GM19043 (cell line): Measurements from ENCODE around the gene ARL5C.
"Not testable (repeated sequence)": the region's sequence is repeated elsewhere in the genome, so short reads cannot be mapped to it uniquely, and the experiment has no call there.

ENCODE experiments used
- ATAC-seq: cut with Tn5 transposase; IDR thresholded peaks from one replicate; pipeline ENCODE4 v1.9.1; 2021; ENCODE audit warnings: low read depth; ENCODE audit not compliant: unreplicated experiment

ARL5C gene

DNA sequence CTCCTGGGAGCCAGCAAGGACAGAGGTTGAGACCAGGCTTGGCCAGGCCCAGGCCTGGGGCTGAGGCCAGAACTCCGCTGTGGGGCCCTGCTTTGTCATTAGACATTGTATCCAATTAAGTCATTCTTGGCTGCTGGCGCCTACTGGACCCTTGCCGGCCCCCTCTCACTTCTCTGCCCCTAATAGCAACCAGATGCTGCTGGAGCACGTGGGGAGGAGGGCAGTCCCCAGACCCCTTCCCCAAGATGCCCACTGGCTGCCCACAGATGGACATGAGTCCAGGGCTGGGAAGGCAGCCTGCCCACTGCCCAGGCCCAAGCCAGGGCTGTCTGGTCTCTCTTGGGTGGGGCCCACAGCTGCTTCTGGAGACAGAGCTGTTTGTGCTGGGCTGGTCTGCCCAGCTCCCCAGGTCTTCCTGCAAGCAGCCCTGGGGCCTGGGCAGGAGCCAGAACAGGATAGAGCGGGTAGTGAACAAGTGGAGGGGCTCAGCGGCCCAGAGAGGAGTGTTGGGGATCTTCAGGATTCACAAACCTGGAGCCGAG lies 22.3 kb downstream of the ARL5C start:
- no peak for ATAC-seq

DNA sequence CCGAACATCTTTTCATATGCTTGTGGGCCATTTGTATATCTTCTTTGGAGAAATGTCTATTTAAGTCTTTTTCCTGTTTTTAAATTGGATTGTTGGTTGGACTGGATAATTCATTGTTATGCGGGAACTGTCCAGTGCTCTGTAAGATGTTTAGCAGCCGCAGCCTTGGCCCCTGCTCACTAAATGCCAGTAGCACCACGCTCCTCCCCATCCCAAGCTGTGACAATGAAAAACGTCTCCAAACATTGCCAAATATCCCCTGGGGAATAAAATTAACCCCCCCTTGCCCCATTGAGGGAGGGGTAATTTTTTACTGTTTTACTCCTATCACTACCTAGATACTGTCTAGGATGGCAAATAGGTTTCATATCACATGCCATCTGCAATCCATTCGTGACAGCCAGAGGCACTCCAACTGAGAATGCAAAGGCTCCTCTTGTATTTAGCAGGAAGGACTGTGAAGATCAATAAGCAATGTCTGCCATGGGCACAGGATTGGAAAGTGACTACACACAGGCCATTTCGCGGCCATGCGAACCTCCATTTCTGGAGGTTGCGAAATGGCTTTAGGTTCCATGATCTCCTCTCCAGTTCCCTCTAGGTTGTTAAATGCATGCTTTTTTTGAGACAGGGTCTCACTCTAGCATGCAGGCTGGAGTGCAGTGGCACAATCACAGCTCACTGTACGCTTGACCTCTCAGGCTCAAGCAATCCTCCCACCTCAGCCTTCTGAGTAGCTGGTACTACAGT lies 23.9 kb downstream of the ARL5C start:
- no peak for ATAC-seq

DNA sequence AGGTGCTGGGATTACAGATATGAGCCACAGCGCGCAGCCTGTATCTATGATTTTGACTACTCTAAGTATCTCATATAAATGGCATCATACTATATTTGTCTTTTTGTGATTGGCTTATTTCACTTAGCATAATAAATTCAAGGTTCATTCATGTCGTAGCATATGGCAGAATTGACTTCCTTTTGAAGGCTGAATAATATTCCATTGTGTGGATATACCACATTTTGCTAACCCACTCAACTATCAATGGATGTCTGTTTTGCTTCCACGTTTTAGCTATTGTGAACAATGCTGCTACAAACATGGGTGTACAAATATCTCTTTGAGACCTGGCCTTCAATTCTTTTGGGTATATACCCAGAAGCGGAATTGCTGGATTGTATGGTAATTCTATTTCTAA lies 24.7 kb downstream of the ARL5C start:
- no peak for ATAC-seq

DNA sequence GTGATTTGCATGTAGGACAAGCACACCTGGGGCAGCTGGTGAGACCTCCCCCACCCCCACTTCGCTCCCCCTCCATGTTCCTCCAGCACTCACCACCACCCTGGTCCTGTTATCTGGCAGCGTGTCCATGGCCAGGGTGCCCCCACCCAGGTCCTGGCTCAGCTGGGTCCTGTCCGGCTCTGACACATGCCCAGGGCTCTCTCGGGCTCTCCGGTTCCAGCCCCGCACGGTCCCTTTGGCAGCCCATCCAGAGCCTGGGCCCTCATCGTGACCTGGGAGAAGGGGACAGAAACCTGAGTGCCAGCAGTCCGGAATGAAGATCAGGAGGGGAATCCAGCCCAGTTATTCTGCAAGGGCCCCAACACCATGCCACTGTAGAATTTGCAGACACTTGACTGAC lies 26.4 kb downstream of the ARL5C start:
- ATAC-seq = no peak

DNA sequence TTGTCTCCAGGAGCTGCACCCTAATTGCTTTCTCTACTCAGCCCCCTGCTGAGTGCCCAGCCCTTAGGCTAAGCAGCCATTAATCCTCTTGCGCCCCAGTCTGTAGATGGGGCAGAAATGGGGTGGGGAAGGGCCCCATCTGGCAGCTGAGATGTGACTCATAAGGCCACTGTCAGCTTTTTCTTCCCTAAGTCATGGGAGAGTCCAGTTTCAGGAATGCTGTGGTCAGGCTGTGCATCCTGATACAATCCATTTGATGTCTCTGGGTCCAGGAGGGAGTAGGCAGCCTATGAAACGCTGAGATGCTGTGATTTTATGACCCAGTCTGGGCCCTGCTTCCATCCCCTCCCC lies 26.8 kb downstream of the ARL5C start:
- no peak for ATAC-seq

DNA sequence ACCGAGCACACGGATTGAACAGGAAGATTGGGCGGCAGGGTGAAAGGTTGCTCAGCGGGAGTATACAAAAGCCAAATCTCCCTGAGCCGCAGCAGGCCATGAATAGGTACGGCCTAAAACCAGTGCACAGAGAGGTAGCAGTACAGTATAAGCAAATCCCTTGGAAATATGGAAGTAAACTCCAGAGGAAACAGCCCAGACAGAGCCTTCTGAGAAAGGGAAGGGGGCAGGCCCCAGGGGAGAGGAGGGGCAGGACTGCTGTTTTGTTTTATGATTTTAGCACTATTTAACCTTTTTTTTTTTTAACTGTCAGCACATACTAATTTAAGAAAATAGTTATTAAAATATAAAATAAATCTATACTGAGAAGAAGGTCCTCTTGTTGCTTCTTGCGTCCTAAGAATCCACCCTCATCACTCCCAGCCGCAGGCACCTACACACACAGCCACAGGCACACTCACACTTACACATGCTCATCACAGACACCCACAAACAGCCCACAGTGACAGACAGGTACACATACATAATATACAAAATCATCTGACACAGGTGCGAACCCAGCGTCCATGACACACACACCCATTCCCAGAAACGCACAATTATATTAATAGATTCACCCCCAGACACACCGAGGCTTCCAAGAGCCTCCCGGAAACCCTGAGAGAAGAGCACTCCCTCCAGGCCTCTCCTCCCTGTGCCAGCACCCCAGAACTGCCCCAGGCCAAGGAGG lies 27.4 kb downstream of the ARL5C start:
- no peak for ATAC-seq

DNA sequence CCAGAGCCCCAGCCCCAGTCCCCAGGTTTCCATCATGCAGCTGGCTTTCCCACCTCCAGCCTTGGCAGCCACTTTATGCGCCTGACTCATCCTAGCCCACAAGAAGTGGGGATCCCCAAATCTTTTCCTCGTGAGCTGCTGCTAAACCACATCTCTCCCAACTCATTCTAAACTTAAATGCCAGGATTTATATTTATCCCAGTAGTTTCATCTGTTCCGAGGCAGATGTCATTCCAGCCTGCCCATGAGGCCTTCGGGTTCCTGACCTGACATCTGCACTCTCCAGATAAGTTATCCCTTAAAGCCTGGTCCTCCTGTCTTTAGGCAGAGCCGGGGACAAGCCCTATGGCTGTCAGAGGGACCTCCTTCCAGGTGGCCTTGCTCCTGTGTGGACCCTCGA lies 31.1 kb downstream of the ARL5C start:
- no peak for ATAC-seq

DNA sequence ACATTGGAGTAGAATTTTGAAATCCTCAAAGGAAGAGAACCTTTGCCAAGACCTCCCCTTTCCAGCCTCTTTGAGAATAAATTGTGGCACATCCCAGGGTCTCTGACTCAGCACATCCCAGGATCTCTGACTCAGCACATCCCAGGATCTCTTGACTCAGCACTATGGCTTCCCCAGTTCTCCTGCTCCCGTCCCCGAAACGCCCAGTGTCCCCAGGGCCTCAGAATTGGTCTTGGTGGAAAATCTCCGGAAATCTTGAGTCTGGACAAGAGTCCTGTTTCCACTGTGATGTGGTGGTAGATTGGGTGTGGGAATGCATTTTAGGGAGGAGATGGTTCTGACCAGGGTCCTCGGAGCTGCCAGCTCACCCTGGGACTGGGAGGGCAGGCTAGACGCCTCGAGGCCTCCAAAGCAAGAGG lies 33.8 kb downstream of the ARL5C start:
- no peak for ATAC-seq

DNA sequence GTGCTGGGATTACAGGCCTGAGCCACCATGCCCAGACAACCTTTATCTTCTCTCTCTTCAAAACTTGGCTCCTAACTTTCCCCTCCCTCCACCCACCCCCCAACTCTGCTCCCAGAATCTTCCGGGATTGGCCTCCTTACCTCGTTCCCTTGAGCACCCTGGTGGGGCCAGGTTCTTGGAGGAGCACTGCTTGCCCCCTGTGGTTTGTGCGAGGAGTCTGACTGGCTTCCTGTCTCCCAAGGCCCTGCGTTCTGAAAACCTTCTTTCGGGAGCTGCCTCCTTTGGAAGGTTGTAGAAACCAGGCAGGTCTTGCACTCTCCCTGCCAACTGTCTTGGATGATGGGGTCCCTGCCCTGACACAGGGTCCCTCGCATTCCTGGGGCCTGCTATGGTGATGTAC lies 34.3 kb downstream of the ARL5C start:
- no peak for ATAC-seq

DNA sequence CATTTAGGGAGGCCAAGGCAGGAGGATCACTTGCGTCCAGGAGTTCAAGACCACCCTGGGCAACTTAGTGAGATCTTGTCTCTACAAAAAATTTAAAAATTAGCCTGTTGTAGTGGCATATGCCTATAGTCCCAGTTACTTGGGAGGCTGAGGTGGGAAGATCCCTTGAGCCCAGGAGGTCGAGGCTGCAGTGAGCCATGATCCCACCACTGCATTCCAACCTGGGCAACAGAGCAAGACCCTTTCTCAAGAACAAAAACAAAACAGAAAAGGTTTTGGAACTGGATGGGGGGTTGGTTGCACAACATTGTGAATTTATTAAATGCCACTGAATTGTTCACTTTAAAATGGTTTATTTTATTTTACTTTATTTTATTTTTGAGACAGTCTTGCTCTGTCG lies 35.8 kb downstream of the ARL5C start:
- ATAC-seq = no peak

DNA sequence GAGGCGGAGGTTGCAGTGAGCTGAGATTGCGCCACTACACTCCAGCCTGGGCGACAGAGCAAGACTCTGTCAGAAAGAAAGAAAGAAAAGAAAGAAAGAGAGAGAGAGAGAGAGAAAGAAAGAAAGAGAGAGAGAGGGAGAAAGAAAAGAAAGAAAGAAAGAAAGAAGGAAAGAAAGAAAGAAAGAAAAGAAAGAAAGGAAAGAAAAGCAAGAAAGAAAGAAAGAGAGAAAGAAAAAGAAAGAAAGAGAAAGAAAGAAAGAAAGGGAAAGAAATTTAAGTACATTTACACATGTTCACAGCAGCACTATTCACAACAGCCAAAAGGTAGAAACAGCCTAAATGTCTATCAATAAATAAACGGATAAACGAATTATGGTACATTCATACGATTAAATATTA lies 36.4 kb downstream of the ARL5C start:
- not testable (repeated sequence) for ATAC-seq

DNA sequence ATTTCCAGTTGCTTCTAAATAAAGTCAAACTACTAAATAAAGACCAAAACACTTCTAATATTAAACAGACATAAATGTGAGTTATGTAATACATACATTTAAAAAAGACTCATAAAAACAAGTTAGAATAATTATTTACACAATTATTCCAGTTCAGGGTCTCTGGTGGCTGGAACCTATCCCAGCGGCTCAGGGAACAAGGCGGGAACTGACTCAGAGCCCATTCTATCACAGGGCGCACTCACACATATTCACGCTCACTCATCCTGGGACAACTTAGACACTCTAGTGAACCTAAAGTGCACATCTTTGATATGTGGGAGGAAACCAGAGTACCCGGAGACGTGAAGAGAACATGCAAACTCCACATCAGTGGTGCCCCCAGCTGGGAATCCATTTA lies 39.5 kb downstream of the ARL5C start:
- ATAC-seq = no peak

DNA sequence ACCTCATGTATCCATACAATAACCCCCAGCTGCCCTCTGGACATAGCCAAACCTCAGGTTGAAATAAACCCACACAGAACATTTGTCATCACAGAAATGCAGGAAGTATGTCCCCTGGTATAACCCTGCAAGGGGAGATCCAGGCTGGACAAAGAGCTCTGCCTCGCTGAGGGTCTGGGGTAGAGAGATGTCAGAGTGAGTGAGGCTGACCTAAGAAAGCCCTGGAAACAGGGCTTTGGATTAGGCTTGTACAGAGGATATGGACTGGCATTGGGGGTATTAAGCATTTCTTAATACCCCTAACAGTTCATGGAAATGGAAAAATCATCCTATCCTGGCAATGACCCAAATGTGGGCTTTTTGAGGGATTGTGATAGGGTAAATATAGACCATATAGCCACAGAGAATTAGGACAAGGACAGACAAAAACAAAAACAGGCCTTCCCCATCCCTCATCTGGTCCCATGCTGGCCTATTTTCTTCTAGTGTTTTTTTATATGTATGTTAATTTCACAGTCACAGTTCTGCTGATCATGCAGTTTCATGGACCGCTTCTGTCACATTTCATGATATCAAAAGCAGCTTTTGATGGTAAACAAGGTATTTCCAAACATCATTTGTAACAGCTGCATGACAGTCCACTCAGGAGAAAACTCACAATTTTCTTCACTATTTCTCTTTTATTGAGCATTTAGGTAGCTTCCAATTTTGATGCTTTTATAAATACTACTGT lies 40.7 kb downstream of the ARL5C start:
- ATAC-seq = no peak

DNA sequence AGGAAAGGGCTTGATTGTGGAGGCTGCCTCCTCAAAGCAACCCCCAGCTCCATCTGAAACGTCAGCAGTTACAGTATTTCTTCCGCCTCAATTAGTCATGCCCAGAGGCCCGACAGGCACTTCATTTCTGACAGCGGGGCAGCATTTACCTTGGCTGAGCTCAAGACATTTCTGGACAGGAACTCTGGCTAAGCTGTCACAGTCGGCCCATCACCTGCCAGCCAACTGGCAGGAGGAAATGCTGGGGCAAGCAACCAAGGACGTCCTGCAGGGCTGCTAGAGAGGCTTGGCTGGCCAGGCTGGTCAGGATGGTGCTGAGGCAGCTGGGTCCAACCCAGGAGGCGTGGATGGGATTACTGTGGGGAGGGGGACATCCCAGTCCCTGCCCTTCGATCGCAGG lies 42.3 kb downstream of the ARL5C start:
- ATAC-seq = no peak

DNA sequence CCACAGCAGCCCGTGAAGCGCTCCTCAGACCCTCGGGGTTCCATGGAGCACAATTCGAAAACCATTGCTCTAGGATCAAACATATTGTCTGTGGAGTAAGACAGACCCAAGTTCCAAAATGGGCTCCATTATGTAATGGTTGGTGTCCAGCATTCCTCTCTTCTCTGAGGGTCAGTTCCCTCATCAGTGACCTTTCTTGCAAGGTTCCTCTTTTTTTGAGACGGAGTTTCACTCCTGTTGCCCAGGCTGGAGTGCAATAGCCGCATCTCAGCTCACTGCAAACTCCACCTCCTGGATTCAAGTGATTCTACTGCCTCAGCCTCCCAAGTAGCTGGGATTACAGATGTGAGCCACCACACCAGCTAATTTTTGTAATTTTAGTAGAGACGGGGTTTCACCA lies 43.0 kb downstream of the ARL5C start:
- ATAC-seq = no peak

DNA sequence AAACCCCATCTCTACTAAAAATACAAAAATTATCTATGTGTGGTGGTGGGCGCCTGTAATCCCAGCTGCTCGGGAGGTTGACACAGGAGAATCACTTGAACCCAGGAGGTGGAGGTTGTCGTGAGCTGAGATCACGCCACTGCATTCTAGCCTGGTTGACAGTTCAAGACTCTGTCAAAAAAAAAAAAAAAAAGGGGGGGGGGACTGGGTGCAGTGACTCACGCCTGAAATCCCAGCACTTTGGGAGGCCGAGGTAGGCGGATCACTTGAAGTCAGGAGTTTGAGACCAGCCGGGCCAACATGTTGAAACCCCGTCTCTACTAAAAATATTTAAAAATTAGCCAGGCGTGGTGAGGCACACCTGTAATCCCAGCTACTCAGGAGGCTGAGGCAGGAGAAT lies 44.0 kb downstream of the ARL5C start:
- not testable (repeated sequence) for ATAC-seq

DNA sequence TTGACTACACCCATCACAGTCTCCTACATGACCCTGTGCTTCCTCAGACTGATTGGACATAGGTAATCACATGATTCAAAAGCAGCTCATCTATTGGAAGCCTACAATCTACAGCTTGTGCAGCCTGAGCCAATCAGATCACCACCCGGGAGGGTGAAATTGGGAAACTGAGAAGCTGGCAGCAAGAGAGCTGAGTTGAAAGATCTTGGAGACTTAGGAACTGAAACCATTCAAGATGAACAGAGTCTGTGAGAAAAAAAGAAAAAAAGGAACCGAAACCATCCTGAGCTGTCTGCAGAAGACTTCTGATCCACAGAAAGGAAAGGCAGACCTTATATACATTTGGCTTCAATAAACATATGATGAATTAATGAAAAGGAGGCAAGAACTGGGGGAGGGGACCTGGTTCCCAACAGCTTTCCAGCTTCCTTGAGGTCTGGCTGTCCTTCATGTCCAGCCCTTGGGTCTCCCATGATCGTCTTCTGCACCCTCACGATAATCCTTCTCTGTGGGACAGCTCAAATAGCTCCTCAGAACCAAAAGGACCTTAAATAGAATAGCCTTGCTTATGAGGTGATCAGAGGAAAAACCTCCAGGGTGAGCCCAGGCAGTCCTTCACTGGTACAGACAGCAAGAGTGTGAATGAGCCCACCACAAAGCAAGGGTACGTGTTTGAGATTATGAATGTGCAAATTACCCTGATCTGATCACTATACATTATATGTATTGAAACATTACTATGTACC lies 47.1 kb downstream of the ARL5C start:
- peak; percentile 49 for ATAC-seq

DNA sequence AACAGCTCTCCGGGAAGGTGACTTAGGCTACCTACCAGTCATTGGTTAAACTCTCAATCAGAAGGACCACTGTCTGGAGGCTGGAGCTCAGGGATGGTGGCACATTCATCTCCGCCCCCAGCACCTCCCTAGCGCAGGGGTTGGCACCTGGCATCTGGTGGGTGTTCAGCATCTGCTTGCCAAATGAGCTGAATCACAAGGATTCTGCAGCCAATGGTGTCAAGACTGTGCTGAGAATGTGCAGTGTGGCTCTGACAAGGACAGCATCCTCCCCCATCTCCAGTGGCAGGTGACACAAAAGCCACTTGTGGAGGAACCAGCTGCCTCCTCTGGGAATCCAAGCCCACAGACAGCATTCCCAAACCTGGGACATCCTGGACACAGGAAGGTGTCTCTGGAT lies 49.7 kb downstream of the ARL5C start:
- no peak for ATAC-seq

DNA sequence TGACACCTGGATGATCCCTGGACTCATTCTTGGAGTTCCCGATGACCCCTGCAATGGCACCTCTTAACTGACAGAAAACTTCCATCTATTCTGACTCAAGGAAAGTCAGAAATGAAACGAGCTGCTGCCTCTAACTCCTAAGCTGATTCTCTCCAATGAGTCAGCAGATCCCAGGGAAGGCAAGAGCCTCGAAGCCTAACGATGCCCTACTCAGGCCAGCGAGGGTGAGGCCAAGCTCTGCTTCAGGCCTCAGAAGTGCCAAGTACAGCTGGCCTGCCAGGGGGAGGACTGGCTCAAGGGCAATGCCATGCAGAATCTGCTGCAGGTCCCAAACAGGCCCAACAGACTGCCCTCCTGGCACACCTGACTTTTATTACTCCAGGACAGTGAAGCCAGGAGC lies 50.8 kb downstream of the ARL5C start:
- ATAC-seq = no peak

DNA sequence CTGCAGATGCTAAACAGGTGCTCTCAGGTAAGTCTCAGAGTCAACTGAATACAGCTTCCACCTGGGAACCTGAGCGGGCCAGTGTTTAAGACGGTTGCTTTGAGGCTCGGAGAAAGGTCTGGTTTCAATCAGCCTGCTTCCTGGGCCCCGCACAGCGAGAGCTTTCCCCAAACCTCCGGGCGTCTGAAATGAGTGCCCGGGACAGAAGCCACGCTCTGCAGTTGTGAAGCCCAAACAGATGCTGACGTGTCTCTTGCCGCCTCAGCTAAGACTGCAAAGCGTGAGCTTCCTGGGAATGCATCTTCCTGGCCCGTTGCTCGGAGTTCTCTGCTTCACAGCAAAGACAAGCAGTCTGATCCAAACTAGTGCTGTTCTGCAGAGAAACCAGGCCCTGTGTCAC lies 51.2 kb downstream of the ARL5C start:
- ATAC-seq = no peak

DNA sequence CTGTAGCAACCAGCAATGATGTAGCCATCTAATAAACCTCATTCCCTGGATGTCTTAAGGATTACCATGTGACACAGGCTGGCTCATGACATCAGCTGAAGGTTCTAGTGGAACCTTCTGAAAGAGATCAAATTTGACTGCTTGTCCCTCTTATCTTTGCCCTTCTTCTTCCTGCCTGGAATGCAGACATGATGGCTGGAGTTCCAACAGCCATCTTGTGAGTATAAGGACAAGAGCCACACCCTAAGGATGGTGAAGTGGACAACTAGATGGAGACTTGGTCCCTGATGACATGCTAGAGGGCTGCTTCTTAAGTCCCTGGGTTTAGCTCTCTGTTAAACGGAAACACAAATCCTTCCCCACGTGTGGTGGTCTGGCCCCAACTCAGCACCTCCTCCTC lies 52.1 kb downstream of the ARL5C start:
- no peak for ATAC-seq
